Activated naive CD4-positive, alpha-beta T cell treated with anti-CD3 and anti-CD28 coated beads for 36 hours (primary cell): ENCODE data around the gene COL23A1. TPM values are rescaled to one million over a fixed set of nuclear protein-coding genes. Genes with fewer than 3 reads are reported as not detected.
"Not testable (repeated sequence)": the region's sequence is repeated elsewhere in the genome, so short reads cannot be mapped to it uniquely, and the experiment has no call there.

Experiments
- CTCF ChIA-PET: fragments of 350-600 bp; sonication (Branson Sonifier 250); formaldehyde crosslinking; loops from one replicate; lab custom pipeline; 2021; ENCODE audit warnings: antibody characterized with exemption; lab: Charles Lee
- DNase-seq: peaks from one replicate; pipeline ENCODE4 v3.0.0-alpha.2; 2020
- H3K27ac Mint-ChIP-seq: one replicate; pipeline ENCODE4 v1.8.0; 2021; ENCODE audit warnings: mild to moderate bottlenecking, mixed read lengths
- H3K27me3 Mint-ChIP-seq: one replicate; pipeline ENCODE4 v1.8.0; 2021; ENCODE audit warnings: low read depth, mixed read lengths
- H3K36me3 Mint-ChIP-seq: one replicate; pipeline ENCODE4 v1.8.0; 2021; ENCODE audit warnings: low read depth, mixed read lengths
- H3K4me1 Mint-ChIP-seq: one replicate; pipeline ENCODE4 v1.8.0; 2021; ENCODE audit warnings: low read depth, mixed read lengths
- H3K4me3 Mint-ChIP-seq: one replicate; pipeline ENCODE4 v1.8.0; 2021; ENCODE audit warnings: mild to moderate bottlenecking, moderate library complexity, mixed read lengths
- H3K9me3 Mint-ChIP-seq: one replicate; pipeline ENCODE4 v1.8.0; 2021; ENCODE audit warnings: mixed read lengths
- intact Hi-C: fragments of 100-400 bp; cut with micrococcal nuclease; formaldehyde crosslinking; loops from one replicate; pipeline ENCODE4 v1.15.1; 2023
- total RNA-seq, 2 experiments: library from RNA; stranded (reverse); gene quantifications; one replicate each; pipeline ENCODE4 v1.2.3, GENCODE V29; 2021

Gene COL23A1
- total RNA-seq, 2 experiments from 2014 or later = 0.07 TPM; not detected in 1

DNA sequence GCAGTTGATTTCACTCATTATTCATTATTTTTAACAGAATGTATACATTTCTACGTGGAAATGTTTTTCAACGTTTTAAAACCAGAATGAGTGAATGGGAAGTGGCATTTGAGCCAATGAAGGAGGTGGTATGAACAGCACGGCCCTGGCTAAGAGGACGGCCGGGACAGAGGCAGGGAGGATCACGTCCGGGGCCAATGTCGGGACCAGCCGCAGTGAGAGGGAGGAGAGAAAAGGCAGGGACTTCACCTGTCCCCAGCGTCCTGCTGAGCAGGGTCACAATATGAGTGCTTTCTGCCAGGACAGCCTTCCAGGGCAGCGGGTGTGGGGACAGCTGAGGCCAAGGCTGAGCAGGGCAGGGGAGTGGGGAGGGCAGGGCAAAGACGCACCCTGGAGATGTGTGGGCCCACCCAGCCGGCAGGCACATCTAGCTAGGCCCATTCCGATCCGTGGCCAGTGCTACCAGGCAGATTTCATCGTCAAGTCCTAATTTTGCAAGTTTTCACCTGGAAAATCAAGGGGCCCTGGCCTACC, 209.6 kb downstream of the COL23A1 start:
- no peaks in the 10 kb centered on the region for H3K4me1 Mint-ChIP-seq
- H3K9me3 Mint-ChIP-seq = no peaks in the 10 kb centered on the region
- CTCF ChIA-PET = no interaction called here
- H3K27ac Mint-ChIP-seq = no peak overlapping the region
- no peaks in the 10 kb centered on the region for H3K36me3 Mint-ChIP-seq
- no peak for DNase-seq
- no peak overlapping the region for H3K4me3 Mint-ChIP-seq
- intact Hi-C loops = no loop called here
- H3K27me3 Mint-ChIP-seq = no peaks in the 10 kb centered on the region

DNA sequence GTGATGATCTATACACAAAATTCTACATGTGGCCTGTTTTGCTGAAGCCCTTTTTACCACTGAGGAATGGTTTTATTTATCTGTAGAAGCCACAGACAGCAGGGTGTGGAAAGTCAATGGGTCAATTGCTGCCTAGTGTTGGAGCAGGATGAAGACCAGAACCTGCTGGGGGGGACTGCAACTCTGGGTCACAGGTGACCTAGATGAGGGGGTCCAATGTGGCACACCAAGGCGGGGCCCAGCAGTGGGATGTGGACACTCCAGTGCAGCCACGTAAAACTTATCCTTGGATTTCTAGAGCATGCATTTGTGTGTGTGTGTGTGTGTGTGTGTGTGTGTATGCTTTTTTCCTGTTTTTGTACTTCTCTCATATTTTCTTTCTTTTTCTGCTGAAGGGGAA, 210.1 kb downstream of the COL23A1 start:
- intact Hi-C loops = no loop called here
- no peaks in the 10 kb centered on the region for H3K27me3 Mint-ChIP-seq
- no peak overlapping the region for H3K27ac Mint-ChIP-seq
- DNase-seq = no peak
- CTCF ChIA-PET = no interaction called here
- H3K9me3 Mint-ChIP-seq = no peaks in the 10 kb centered on the region
- H3K4me1 Mint-ChIP-seq = no peaks in the 10 kb centered on the region
- H3K4me3 Mint-ChIP-seq = no peak overlapping the region
- no peaks in the 10 kb centered on the region for H3K36me3 Mint-ChIP-seq

- H3K36me3 Mint-ChIP-seq = no peaks in the 10 kb centered on the region
- no peaks in the 10 kb centered on the region for H3K9me3 Mint-ChIP-seq
- CTCF ChIA-PET = no interaction called here
- intact Hi-C loops = no loop called here
- no peak overlapping the region for H3K27ac Mint-ChIP-seq
- no peaks in the 10 kb centered on the region for H3K4me1 Mint-ChIP-seq
- no peak overlapping the region for H3K4me3 Mint-ChIP-seq
- no peaks in the 10 kb centered on the region for H3K27me3 Mint-ChIP-seq
- DNase-seq = no peak
Measured at GRCh38 chr5:178378527-178379484, 211.4 kb downstream of the COL23A1 start.

- CTCF ChIA-PET = no interaction called here
- no peak for DNase-seq
- intact Hi-C loops = no loop called here
- Mint-ChIP-seq H3K27ac (no peak overlapping the region), H3K4me1 (no peaks in the 10 kb centered on the region), H3K27me3 (no peaks in the 10 kb centered on the region), H3K36me3 (no peaks in the 10 kb centered on the region), H3K9me3 (no peaks in the 10 kb centered on the region), H3K4me3 (no peak overlapping the region)
Measured at GRCh38 chr5:178377583-178378270, 212.5 kb downstream of the COL23A1 start.

GRCh38 chr5:178376921-178377582, 213.1 kb downstream of the COL23A1 start:
- CTCF ChIA-PET = no interaction called here
- no peak overlapping the region for H3K4me3 Mint-ChIP-seq
- no peak overlapping the region for H3K27ac Mint-ChIP-seq
- intact Hi-C loops = no loop called here
- no peaks in the 10 kb centered on the region for H3K27me3 Mint-ChIP-seq
- H3K4me1 Mint-ChIP-seq = no peaks in the 10 kb centered on the region
- H3K36me3 Mint-ChIP-seq = no peaks in the 10 kb centered on the region
- H3K9me3 Mint-ChIP-seq = no peaks in the 10 kb centered on the region
- no peak for DNase-seq

DNA sequence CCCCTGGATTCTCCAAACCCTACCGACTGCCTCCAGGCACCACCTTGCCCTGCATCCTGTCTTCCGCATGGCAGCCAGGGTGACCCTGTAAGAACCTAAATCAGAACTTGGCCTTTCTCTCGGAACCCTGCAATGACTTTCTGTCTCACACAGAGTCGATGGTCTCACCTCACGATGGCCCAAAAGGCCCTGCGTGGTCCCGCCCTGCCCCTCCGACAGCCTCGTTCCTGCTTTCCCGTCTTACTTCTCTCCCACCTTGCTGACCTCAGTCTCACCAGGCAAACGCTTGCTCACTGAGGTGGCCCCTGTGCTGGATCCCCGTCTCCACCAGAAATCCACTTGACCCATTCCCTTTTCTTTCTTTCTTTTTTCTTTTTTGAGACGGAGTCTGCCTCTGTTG, 214.8 kb downstream of the COL23A1 start:
- no peak overlapping the region for H3K27ac Mint-ChIP-seq
- no peaks in the 10 kb centered on the region for H3K36me3 Mint-ChIP-seq
- CTCF ChIA-PET = interaction anchor here (0.5 to 0.6 kb wide), 2 partner anchors 287 to 314 kb away, joined by 5 read pairs; no protein-coding TSS in a partner anchor
- H3K4me1 Mint-ChIP-seq = no peaks in the 10 kb centered on the region
- H3K4me3 Mint-ChIP-seq = no peak overlapping the region
- H3K9me3 Mint-ChIP-seq = no peaks in the 10 kb centered on the region
- no peaks in the 10 kb centered on the region for H3K27me3 Mint-ChIP-seq
- no peak for DNase-seq
- intact Hi-C loops = no loop called here

- Mint-ChIP-seq H3K9me3 (peaks cover 4% of the 10 kb centered on the region), H3K4me1 (no peaks in the 10 kb centered on the region), H3K27me3 (no peaks in the 10 kb centered on the region), H3K27ac (no peak overlapping the region), H3K36me3 (no peaks in the 10 kb centered on the region), H3K4me3 (no peak overlapping the region)
- intact Hi-C loops = no loop called here
- CTCF ChIA-PET = no interaction called here
- DNase-seq = no peak
Measured at GRCh38 chr5:178373711-178374110, 216.5 kb downstream of the COL23A1 start.

DNA sequence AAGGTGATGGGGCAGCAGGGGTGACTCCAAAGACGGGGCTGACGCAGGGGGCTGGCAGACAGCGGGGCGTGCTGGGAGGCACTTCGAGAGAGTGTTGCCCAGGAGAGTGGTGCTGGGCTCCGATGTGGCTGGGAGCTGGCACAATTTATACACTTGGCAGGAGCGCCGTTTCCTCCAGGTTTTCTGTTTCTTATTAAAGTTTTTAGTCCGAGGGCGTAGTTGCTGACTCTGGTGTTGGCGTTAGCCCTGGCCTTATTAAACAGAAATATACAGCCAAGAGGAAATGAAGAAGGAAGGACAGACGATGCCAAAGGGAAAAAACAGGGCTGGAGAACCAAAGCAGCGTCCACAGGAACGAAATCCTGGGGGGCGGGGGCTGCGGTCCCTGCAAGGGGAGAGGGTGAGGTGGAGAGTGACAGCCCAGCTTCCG, 218.0 kb downstream of the COL23A1 start:
- Mint-ChIP-seq H3K4me3 (no peak overlapping the region), H3K27me3 (no peaks in the 10 kb centered on the region), H3K4me1 (no peaks in the 10 kb centered on the region), H3K36me3 (no peaks in the 10 kb centered on the region), H3K9me3 (peaks cover 4% of the 10 kb centered on the region), H3K27ac (no peak overlapping the region)
- CTCF ChIA-PET = no interaction called here
- intact Hi-C loops = no loop called here
- no peak for DNase-seq

- no peak for DNase-seq
- no peaks in the 10 kb centered on the region for H3K4me1 Mint-ChIP-seq
- no peak overlapping the region for H3K4me3 Mint-ChIP-seq
- no peaks in the 10 kb centered on the region for H3K36me3 Mint-ChIP-seq
- H3K27me3 Mint-ChIP-seq = no peaks in the 10 kb centered on the region
- intact Hi-C loops = no loop called here
- no peak overlapping the region for H3K27ac Mint-ChIP-seq
- CTCF ChIA-PET = no interaction called here
- H3K9me3 Mint-ChIP-seq = peaks cover 4% of the 10 kb centered on the region
Measured at GRCh38 chr5:178371362-178372111, 218.7 kb downstream of the COL23A1 start.

- CTCF ChIA-PET = no interaction called here
- H3K4me1 Mint-ChIP-seq = no peaks in the 10 kb centered on the region
Measured at GRCh38 chr5:178370102-178370501, 220.1 kb downstream of the COL23A1 start.

DNA sequence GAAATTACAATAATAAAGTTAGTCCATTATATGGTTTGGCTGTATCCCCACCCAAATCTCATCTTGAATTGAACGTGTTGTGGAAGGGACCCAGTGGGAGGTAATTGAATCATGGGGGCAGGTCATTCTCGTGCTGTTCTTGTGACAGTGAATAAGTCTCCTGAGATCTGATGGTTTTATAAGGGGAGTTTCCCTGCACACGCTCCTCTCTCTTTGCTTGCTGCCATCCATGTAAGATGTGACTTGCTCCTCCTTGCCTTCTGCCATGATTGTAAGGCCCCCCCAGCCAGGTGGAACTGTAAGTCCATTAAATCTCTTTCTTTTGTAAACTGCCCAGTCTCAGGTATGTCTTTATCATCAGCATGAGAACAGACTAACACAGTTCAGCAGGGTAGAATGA, 220.7 kb downstream of the COL23A1 start:
- intact Hi-C loops, CTCF ChIA-PET, H3K4me1 Mint-ChIP-seq, DNase-seq, H3K36me3 Mint-ChIP-seq, H3K9me3 Mint-ChIP-seq, H3K27me3 Mint-ChIP-seq, H3K4me3 Mint-ChIP-seq, H3K27ac Mint-ChIP-seq: not testable (repeated sequence)

More at GRCh38 chr5:178370102-178370501, 220.1 kb downstream of the COL23A1 start:
- Mint-ChIP-seq H3K27ac (no peak overlapping the region), H3K27me3 (no peaks in the 10 kb centered on the region), H3K9me3 (peaks cover 4% of the 10 kb centered on the region), H3K4me3 (no peak overlapping the region), H3K36me3 (no peaks in the 10 kb centered on the region)
- no peak for DNase-seq
- intact Hi-C loops = no loop called here
